ENCODE measurements around the gene CLRN2. TPM values are rescaled to one million over a fixed set of nuclear protein-coding genes. Genes with fewer than 3 reads are reported as not detected.

Gene CLRN2
- polyA plus RNA-seq, 1 donor from 2014 or later = not detected

DNA sequence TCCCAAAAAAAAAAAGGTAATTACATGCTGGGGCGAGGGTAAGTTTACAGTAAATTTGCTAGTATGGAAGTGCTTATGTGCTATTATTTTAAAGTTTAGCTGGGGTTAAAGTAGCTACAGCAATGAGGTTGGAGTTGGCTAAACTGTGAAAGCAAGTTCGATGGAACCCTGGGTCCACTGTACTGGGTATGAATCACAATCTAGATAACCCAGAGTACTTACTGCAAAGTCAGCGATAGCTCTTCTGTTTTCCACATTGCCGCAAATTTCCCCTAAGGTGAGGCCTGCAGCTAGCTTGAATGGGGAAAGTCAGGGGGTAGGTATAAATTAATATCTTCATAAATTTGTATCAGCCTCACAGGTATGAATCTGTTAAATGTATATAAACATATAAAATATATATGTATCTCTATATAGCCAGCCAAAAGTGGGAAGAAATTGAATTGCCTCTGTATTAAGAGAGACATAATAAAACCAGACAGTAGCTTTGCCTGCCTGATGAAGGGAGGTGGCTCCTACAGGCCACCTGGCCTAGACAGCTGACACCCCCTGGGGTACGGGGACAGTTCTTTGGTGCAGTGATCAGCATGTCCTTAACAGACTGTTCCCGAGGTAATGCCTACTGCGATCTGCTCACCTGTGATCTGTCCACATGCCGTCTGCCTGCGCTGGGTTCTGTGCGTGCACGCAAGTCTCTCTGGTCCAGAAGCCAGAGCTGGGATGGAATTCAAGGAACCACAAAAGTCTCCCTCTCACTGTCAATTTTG is 30.6 kb downstream of the CLRN2 start (continued):
- TF ChIP-seq, protein P1, sequence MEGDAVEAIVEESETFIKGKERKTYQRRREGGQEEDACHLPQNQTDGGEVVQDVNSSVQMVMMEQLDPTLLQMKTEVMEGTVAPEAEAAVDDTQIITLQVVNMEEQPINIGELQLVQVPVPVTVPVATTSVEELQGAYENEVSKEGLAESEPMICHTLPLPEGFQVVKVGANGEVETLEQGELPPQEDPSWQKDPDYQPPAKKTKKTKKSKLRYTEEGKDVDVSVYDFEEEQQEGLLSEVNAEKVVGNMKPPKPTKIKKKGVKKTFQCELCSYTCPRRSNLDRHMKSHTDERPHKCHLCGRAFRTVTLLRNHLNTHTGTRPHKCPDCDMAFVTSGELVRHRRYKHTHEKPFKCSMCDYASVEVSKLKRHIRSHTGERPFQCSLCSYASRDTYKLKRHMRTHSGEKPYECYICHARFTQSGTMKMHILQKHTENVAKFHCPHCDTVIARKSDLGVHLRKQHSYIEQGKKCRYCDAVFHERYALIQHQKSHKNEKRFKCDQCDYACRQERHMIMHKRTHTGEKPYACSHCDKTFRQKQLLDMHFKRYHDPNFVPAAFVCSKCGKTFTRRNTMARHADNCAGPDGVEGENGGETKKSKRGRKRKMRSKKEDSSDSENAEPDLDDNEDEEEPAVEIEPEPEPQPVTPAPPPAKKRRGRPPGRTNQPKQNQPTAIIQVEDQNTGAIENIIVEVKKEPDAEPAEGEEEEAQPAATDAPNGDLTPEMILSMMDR (IDR thresholded peaks at IDR 0.05; ENCODE audit: poor library complexity, severe bottlenecking) = no peak
- TF ChIP-seq MXI1 (conservative IDR thresholded peaks at IDR 0.05; ENCODE audit: poor library complexity, severe bottlenecking) = no peak

DNA sequence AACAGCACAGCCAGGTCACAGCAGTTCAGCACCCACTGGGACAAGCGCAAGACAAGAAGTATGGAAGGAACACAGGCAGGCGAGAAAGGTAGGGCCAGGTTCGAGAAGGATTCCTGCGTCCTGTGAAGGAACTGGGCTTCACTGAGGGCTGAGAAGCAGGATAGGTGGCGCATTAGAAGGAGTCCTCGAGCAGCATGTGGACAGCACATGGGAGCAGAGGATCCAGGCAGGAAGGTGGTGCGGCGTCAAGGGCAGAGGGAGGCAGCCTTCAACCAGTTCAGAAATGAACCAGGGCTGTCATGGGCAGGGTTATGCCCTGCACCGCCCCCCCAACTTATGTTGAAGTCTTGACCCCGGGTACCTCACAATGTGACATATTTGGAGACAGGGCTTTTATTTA is 31.3 kb downstream of the CLRN2 start:
- H3K9me2 ChIP-seq (ENCODE audit: insufficient read depth, low read length) = no peaks in the 10 kb centered on the region
- no peak overlapping the region for H3K9ac ChIP-seq (ENCODE audit: low read length)
- H3K4me3 ChIP-seq (ENCODE audit: low read length) = no peak overlapping the region
- no peak overlapping the region for H3K4me2 ChIP-seq (ENCODE audit: low read length)
- no peak for TF ChIP-seq POLR2AphosphoS5 (IDR thresholded peaks at IDR 0.05)
- no peak for TF ChIP-seq RAD21 (conservative IDR thresholded peaks at IDR 0.05)
- TF ChIP-seq TAF1 (IDR thresholded peaks at IDR 0.05; ENCODE audit: low read depth) = no peak
- no peak for TF ChIP-seq EZH2 (IDR thresholded peaks at IDR 0.05; ENCODE audit: borderline replicate concordance, insufficient read depth, low read length, poor library complexity, severe bottlenecking)
- TF ChIP-seq, protein P1 (IDR thresholded peaks at IDR 0.05; ENCODE audit: poor library complexity, severe bottlenecking) = no peak
- no peak for TF ChIP-seq SMC3 (conservative IDR thresholded peaks at IDR 0.05; ENCODE audit: poor library complexity)
- TF ChIP-seq, protein P2, sequence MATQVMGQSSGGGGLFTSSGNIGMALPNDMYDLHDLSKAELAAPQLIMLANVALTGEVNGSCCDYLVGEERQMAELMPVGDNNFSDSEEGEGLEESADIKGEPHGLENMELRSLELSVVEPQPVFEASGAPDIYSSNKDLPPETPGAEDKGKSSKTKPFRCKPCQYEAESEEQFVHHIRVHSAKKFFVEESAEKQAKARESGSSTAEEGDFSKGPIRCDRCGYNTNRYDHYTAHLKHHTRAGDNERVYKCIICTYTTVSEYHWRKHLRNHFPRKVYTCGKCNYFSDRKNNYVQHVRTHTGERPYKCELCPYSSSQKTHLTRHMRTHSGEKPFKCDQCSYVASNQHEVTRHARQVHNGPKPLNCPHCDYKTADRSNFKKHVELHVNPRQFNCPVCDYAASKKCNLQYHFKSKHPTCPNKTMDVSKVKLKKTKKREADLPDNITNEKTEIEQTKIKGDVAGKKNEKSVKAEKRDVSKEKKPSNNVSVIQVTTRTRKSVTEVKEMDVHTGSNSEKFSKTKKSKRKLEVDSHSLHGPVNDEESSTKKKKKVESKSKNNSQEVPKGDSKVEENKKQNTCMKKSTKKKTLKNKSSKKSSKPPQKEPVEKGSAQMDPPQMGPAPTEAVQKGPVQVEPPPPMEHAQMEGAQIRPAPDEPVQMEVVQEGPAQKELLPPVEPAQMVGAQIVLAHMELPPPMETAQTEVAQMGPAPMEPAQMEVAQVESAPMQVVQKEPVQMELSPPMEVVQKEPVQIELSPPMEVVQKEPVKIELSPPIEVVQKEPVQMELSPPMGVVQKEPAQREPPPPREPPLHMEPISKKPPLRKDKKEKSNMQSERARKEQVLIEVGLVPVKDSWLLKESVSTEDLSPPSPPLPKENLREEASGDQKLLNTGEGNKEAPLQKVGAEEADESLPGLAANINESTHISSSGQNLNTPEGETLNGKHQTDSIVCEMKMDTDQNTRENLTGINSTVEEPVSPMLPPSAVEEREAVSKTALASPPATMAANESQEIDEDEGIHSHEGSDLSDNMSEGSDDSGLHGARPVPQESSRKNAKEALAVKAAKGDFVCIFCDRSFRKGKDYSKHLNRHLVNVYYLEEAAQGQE (IDR thresholded peaks at IDR 0.05; ENCODE audit: borderline replicate concordance) = no peak
- TF ChIP-seq EP300 (conservative IDR thresholded peaks at IDR 0.05; ENCODE audit: poor library complexity, severe bottlenecking) = no peak
- no peak for TF ChIP-seq MXI1 (conservative IDR thresholded peaks at IDR 0.05; ENCODE audit: poor library complexity, severe bottlenecking)
- no peaks in the 10 kb centered on the region for H4K20me1 ChIP-seq (ENCODE audit: insufficient read depth)
- no peaks in the 10 kb centered on the region for H3F3A ChIP-seq (ENCODE audit: insufficient read depth, low read length, poor library complexity, severe bottlenecking)
- no peaks in the 10 kb centered on the region for H3K36me3 ChIP-seq (ENCODE audit: insufficient read depth, low read length)
- no peak overlapping the region for H2AFZ ChIP-seq (ENCODE audit: low read depth, low read length)
- H3K27me3 ChIP-seq (ENCODE audit: insufficient read depth, low read depth, low read length) = no peaks in the 10 kb centered on the region
- no peaks in the 10 kb centered on the region for H3K79me2 ChIP-seq (replicated peaks; ENCODE audit: insufficient read depth, low read length)
- H3K9me3 ChIP-seq (ENCODE audit: low read length) = no peaks in the 10 kb centered on the region
- no peak overlapping the region for H3K27ac ChIP-seq (ENCODE audit: low read length)
